NCI-H82 (cell line): ENCODE results near the gene SOSTDC1.

Experiments used
- DNase-seq: peaks from one replicate; lab custom pipeline; 2025; lab: John Stamatoyannopoulos, UW

The SOSTDC1 gene

DNA sequence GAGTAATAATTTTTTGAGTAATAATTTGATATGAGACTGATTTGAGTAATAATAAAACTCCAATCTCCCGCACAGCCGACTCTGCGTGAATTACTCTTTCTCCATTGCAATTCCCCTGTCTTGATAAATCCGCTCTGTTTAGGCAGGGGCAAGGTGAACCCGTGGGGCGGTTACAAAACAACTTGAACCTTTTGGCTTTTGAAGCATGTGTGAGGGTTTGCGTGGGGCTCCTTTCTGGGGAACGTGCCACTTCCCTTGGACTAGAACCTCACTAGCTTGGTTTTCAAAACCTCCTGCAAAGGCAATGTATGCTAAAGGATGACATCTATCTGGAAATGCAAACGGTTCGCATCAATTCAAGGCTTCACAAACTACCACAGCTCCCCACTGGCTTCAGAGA lies 45.7 kb downstream of the SOSTDC1 start:
- DNase-seq = no peak

DNA sequence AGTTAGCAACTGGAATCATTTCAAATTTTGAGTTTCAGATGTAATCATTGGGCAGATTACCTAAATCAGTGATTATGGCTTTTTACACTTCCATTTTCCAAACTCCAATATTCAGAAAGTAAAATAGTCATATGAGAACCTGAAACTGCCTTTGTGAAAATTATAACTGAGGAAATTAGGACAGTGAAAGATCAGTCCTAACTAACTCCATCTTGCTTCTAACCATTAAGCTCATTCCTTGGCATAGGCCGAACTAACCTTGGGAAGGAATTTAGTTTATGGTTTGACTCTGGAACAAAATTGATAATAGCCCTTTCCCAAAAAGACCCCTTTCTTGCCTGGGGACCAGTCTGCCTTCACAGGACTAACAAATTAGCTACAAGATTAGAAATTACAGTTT lies 46.4 kb downstream of the SOSTDC1 start:
- DNase-seq = no peak

DNA sequence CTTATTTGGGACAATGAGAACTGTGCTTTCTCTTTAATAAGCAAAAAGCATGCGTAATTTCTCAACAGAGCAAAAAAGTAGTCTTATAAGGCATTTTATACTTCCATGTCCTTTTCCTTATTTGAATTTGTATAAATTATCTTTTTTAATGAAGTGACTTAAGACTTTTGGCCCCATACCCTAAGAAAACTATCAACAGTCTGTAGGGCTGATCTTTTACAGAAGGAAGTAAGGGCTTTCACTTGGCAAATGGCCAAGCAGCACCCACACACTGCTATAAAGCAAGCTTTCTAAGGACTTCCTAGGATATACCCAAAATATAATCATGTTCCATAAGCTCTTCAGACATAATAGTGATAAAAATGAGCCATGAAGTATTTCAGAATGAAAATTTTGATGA lies 47.6 kb downstream of the SOSTDC1 start:
- no peak for DNase-seq

DNA sequence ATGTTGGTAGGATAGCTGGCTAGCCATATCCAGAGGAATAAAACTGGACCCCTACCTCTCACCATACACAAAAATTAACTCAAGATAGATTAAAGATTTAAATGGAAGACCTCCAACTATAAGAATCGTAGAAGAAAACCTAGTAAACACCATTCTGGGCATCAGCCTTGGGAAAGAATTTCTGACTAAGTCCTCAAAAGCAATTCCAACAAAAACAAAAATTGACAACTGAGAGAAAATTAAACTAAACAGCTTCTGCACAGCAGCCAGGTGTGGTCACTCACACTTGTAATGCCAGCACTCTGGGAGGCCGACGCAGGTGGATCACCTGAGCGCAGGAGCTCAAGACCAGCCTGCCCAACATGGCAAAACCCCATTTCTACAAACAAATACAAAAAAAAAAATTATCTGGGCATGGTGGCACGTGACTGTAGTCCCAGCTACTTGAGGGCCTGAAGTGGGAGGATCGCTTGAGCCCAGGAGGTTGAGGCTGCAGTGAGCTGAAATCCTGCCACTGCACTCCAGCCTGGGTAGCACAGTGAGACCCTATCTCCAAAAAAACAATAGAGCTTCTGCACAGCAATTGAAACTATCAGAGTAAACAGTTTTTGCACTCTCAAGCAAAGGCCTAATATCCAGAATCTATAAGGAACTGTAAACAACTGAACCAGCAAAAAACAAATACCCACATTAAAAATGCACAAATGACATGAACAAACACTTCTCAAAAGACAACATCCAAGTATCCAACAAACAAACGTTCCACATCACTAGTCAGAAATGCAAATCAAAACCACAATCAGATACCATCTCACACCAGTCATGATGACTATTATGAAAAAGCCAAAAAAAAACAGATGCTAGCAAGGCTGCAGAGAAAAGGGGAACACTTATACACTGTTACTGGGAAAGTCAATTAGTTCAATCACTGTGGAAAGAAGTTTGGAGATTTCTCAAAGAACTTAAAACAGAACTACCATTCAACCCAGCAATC lies 49.0 kb downstream of the SOSTDC1 start:
- no peak for DNase-seq

DNA sequence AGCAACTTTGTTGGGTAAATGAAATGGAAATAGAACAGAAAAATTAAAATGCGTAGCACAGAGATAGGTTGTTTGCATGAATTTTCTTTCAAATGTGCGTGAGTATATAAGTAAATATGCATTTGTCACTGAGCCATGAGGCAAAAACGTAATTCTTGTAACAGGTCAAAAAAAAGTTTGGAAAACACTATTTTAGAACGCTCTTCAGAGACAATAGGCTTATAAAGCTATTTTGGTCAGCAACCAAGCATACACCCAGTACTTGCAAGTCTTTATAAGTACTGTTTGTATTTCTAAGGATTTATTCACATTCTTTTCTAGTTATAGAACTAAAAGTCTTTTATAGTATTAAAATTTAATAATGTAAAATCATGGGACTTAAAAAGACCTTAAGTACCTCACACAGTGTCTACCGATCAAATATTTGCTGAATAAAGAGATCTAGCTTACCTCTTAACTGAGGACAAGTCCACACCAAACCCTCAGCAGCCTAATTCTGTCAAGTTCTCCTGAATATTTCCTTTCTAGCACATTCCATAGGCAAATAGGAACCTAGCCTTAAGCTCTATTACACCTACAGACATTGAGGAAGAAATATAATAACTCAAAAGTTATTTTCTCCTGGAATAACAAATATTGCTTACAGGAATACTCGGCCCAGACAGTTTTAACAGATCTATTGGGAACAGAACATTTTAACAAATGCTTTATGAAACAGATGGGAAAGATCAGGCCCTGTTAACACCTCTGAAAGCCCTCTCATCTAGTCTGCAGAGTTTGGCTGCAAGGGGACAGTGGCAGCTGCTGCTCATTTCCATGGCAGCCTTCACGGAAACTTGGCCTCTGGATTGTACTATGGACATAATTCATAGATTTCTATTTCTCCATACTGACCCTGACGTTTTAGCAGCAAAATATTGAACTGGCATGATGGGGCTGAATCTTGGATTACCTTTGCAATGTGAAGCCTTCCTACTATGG lies 53.0 kb downstream of the SOSTDC1 start:
- no peak for DNase-seq
